ENCODE data around the gene SEC14L1. TPM values are rescaled to one million over a fixed set of nuclear protein-coding genes. Genes with fewer than 3 reads are reported as not detected.

Gene SEC14L1
- total and polyA plus RNA-seq, 4 donors: 17.0 to 52.0 (median 26.8) TPM

GRCh38 chr17:77213778-77214132 lies 73.0 kb downstream of the SEC14L1 start:
- Histone ChIP-seq H3K4me3 (ENCODE audit: low read depth in 1 of 3, low read length in 3 of 3) (no peak overlapping the region), H3K4me1 (ENCODE audit: control insufficient read depth in 4 of 4, insufficient read depth in 4 of 4, low read length in 3 of 4) (no peaks in the 10 kb centered on the region), H3K9ac (ENCODE audit: low read depth in 1 of 2, low read length in 2 of 2) (no peak overlapping the region), H3K36me3 (ENCODE audit: control insufficient read depth in 4 of 4, insufficient read depth in 3 of 4, low read depth in 1 of 4, low read length in 3 of 4) (peaks cover 5 to 65% (median 42%) of the 10 kb centered on the region in 4 donors), H3K27ac (ENCODE audit: low read depth in 1 of 2, low read length in 2 of 2) (no peak overlapping the region), H3K9me3 (ENCODE audit: control insufficient read depth in 4 of 4, low read length in 3 of 4) (no peaks in the 10 kb centered on the region), H3K27me3 (ENCODE audit: control insufficient read depth in 4 of 4, insufficient read depth in 4 of 4, low read length in 3 of 4) (no peaks in the 10 kb centered on the region)
- TF ChIP-seq REST (IDR thresholded peaks at IDR 0.05) (no peak), FOXA2 (IDR thresholded peaks at IDR 0.05) (no peak), RAD21 (IDR thresholded peaks at IDR 0.05) (no peak), JUND (IDR thresholded peaks at IDR 0.05) (no peak), ZBTB33 (IDR thresholded peaks at IDR 0.05) (no peak)
- no peak for DNase-seq (ENCODE audit: low spot score)
- 94% methylated on average over 17 of the region's 17 CpGs for WGBS

- no peaks in the 10 kb centered on the region for H3K9me3 ChIP-seq (ENCODE audit: control insufficient read depth in 4 of 4, low read length in 3 of 4)
- H3K4me3 ChIP-seq (ENCODE audit: low read depth in 1 of 3, low read length in 3 of 3): no peak overlapping the region
- no peak overlapping the region for H3K27ac ChIP-seq (ENCODE audit: low read depth in 1 of 2, low read length in 2 of 2)
- no peak for DNase-seq (ENCODE audit: low spot score)
- 95% methylated on average over 12 of the region's 12 CpGs for WGBS
- no peak overlapping the region for H3K9ac ChIP-seq (ENCODE audit: low read depth in 1 of 2, low read length in 2 of 2)
- TF ChIP-seq, protein P1, sequence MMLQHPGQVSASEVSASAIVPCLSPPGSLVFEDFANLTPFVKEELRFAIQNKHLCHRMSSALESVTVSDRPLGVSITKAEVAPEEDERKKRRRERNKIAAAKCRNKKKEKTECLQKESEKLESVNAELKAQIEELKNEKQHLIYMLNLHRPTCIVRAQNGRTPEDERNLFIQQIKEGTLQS (IDR thresholded peaks at IDR 0.05): no peak
- TF ChIP-seq TAF1 (conservative IDR thresholded peaks at IDR 0.05) (no peak), GABPA (IDR thresholded peaks at IDR 0.05 in 1 of 2, conservative IDR thresholded peaks at IDR 0.05 in 1 of 2) (no peak), JUND (IDR thresholded peaks at IDR 0.05) (no peak), REST (IDR thresholded peaks at IDR 0.05) (no peak), RAD21 (IDR thresholded peaks at IDR 0.05) (no peak), HNF4G (IDR thresholded peaks at IDR 0.05) (no peak), NR2F2 (IDR thresholded peaks at IDR 0.05) (no peak), FOXA1 (IDR thresholded peaks at IDR 0.05) (no peak), YY1 (IDR thresholded peaks at IDR 0.05) (no peak), HNF4A (conservative IDR thresholded peaks at IDR 0.05) (no peak)
- TF ChIP-seq, protein P2, sequence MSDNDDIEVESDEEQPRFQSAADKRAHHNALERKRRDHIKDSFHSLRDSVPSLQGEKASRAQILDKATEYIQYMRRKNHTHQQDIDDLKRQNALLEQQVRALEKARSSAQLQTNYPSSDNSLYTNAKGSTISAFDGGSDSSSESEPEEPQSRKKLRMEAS (IDR thresholded peaks at IDR 0.05): no peak
- TF ChIP-seq, protein P3, sequence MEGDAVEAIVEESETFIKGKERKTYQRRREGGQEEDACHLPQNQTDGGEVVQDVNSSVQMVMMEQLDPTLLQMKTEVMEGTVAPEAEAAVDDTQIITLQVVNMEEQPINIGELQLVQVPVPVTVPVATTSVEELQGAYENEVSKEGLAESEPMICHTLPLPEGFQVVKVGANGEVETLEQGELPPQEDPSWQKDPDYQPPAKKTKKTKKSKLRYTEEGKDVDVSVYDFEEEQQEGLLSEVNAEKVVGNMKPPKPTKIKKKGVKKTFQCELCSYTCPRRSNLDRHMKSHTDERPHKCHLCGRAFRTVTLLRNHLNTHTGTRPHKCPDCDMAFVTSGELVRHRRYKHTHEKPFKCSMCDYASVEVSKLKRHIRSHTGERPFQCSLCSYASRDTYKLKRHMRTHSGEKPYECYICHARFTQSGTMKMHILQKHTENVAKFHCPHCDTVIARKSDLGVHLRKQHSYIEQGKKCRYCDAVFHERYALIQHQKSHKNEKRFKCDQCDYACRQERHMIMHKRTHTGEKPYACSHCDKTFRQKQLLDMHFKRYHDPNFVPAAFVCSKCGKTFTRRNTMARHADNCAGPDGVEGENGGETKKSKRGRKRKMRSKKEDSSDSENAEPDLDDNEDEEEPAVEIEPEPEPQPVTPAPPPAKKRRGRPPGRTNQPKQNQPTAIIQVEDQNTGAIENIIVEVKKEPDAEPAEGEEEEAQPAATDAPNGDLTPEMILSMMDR (IDR thresholded peaks at IDR 0.05; ENCODE audit: low read depth, low read length, missing input control): no peak
- H3K27me3 ChIP-seq (ENCODE audit: control insufficient read depth in 4 of 4, insufficient read depth in 4 of 4, low read length in 3 of 4): no peaks in the 10 kb centered on the region
- peaks cover 5 to 60% (median 41%) of the 10 kb centered on the region in 4 donors for H3K36me3 ChIP-seq (ENCODE audit: control insufficient read depth in 4 of 4, insufficient read depth in 3 of 4, low read depth in 1 of 4, low read length in 3 of 4)
- no peaks in the 10 kb centered on the region for H3K4me1 ChIP-seq (ENCODE audit: control insufficient read depth in 4 of 4, insufficient read depth in 4 of 4, low read length in 3 of 4)
Observed at GRCh38 chr17:77214328-77214727, 73.6 kb downstream of the SEC14L1 start.
